NCI-H1930 (cell line): ENCODE results near the gene GPR55.

ENCODE experiments used
- DNase-seq, 2 experiments: peaks; one replicate each; lab custom pipeline; 2025; lab: John Stamatoyannopoulos, UW

Gene GPR55

GRCh38 chr2:230919240-230919639 is 5.8 kb downstream of the GPR55 start:
- DNase-seq = no peak

GRCh38 chr2:230916218-230916617 is 8.8 kb downstream of the GPR55 start:
- DNase-seq = no peak

- no peak for DNase-seq
Measured at GRCh38 chr2:230915319-230915718, 9.7 kb downstream of the GPR55 start.

- DNase-seq = no peak
Measured at GRCh38 chr2:230914886-230915285, 10.2 kb downstream of the GPR55 start.

- no peak for DNase-seq
Measured at GRCh38 chr2:230913406-230914143, 11.5 kb downstream of the GPR55 start.

GRCh38 chr2:230912724-230913123 is 12.3 kb downstream of the GPR55 start:
- DNase-seq = no peak

- DNase-seq = no peak
Measured at GRCh38 chr2:230912046-230912445, 13.0 kb downstream of the GPR55 start.

- no peak for DNase-seq
Measured at GRCh38 chr2:230910546-230911177, 14.4 kb downstream of the GPR55 start.

GRCh38 chr2:230909841-230910545 is 15.0 kb downstream of the GPR55 start:
- no peak for DNase-seq

GRCh38 chr2:230908595-230909191 is 16.3 kb downstream of the GPR55 start:
- DNase-seq = no peak

- DNase-seq = no peak
Measured at GRCh38 chr2:230908092-230908594, 16.9 kb downstream of the GPR55 start.

GRCh38 chr2:230907361-230908091 is 17.5 kb downstream of the GPR55 start:
- no peak for DNase-seq

GRCh38 chr2:230906471-230907230 is 18.4 kb downstream of the GPR55 start:
- DNase-seq = no peak

- no peak for DNase-seq
Measured at GRCh38 chr2:230905448-230906421, 19.3 kb downstream of the GPR55 start.

- no peak for DNase-seq
Measured at GRCh38 chr2:230904856-230905447, 20.1 kb downstream of the GPR55 start.

- DNase-seq = no peak
Measured at GRCh38 chr2:230903231-230904150, 21.6 kb downstream of the GPR55 start.

- peak; percentile 28 to 47 for DNase-seq
Measured at GRCh38 chr2:230902180-230902899, 22.7 kb downstream of the GPR55 start.

GRCh38 chr2:230901006-230901405 is 24.0 kb downstream of the GPR55 start:
- no peak for DNase-seq
